DMS79 treated with DMSO at 0.1 percent for 48 hours (cell line): ENCODE results near the gene PSMD13.

Experiments used
- DNase-seq: peaks from one replicate; lab custom pipeline; 2025; lab: John Stamatoyannopoulos, UW

The PSMD13 gene

DNA sequence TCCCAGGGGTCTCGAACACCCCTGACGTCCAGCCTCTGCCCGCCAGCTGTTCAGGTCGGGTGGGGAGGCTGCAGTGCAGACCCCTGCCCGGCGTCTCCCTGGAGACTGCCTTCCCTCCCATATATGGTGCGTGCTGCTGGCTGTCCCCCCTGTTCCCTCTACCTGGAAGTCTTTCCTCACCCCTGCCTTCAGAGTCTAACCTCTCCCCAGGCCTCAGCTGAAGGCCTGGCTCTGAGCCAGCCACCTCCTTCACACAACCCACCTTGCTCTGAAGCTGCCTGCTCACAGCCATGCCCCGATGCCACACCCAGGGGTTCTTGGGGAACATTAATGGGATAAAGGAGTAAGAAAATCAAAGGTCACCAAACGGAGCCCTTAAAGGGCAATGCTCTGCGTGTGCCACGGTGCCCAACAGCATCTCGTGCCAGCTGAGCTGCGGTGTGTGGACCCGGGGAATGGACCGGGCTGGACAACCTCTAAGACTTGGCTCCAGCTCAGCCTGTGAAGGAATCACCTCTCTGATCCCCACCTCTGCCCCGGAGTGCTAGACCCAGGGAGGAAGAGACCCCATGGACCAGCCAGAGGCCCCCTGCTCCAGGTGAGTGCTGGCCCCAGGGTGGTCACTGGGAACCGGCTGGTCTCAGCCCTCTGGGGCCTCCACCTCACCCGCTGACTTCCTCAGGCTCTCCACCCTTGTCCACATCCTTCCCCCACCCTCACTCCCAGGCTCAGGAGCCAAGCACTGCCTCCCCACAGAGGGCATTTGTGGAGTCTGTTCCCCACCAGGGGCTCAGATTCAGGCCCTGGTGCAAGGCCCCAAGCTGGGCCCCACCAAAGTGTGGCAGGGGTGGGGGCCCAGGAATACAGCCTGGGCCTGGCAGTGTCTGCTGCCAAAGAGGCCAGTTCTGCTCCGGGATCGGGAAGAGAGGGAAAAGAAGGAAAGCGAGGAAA is 41.5 kb downstream of the PSMD13 start, which contains the start of gene NLRP6:
NLRP6 (plus strand) TSS at position 407 of the 951 bp plus-strand sequence; CDS start at position 570, 163 bp downstream.
- no peak for DNase-seq

DNA sequence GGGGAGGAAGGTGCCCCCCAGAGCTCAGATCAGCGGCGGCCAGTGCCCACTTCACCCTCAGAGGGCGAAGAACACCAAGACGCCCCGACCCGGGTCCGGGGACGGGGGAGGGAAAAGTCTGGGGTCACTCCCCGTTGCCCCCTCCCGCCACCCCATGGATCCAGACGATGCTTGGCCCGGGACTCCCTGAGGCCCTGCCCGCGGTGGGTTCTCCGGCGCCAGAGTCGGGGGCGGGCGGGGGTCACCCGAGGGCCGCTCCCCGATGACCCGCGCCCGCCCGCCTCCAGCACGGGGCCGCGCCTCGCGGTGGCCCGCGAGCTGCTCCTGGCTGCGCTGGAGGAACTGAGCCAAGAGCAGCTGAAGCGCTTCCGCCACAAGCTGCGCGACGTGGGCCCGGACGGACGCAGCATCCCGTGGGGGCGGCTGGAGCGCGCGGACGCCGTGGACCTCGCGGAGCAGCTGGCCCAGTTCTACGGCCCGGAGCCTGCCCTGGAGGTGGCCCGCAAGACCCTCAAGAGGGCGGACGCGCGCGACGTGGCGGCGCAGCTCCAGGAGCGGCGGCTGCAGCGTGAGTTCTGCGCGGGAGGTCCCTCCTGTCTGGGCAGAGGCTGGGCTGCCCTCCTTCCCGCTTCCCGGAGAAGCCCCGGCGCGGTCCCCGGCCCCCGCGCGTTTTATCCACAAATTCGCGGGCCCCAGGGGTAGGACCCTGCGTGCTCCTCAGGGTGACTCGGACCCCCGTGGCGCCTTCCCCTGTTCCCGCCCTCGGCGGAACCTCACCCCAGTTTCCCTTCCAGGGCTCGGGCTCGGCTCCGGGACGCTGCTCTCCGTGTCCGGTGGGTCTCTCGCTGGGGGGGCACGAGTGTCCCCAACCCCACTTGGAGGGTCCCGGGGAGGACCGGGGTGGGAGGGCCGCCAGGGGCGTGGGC is 42.5 kb downstream of the PSMD13 start:
- no peak for DNase-seq

DNA sequence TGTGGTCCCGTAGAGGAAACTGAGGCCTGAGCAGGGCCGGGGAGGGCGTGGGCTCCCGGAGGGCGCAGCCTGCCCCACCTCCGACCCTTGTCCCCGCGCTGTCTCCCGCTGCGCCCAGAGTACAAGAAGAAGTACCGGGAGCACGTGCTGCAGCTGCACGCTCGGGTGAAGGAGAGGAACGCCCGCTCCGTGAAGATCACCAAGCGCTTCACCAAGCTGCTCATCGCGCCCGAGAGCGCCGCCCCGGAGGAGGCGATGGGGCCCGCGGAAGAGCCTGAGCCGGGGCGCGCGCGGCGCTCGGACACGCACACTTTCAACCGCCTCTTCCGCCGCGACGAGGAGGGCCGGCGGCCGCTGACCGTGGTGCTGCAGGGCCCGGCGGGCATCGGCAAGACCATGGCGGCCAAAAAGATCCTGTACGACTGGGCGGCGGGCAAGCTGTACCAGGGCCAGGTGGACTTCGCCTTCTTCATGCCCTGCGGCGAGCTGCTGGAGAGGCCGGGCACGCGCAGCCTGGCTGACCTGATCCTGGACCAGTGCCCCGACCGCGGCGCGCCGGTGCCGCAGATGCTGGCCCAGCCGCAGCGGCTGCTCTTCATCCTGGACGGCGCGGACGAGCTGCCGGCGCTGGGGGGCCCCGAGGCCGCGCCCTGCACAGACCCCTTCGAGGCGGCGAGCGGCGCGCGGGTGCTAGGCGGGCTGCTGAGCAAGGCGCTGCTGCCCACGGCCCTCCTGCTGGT is 43.4 kb downstream of the PSMD13 start:
- peak; percentile 5 for DNase-seq

GRCh38 chr11:280706-281485 is 44.1 kb downstream of the PSMD13 start:
- DNase-seq = no peak

- DNase-seq = no peak
Observed at GRCh38 chr11:281486-282161, 44.8 kb downstream of the PSMD13 start.

- DNase-seq = no peak
Observed at GRCh38 chr11:282171-282570, 45.4 kb downstream of the PSMD13 start.

- DNase-seq = no peak
Observed at GRCh38 chr11:282630-283360, 46.0 kb downstream of the PSMD13 start.

GRCh38 chr11:283405-284104 is 46.8 kb downstream of the PSMD13 start:
- DNase-seq = no peak

GRCh38 chr11:284105-285020 is 47.6 kb downstream of the PSMD13 start:
- no peak for DNase-seq

GRCh38 chr11:285021-285893 is 48.5 kb downstream of the PSMD13 start:
- DNase-seq = no peak

GRCh38 chr11:285894-286220 is 49.1 kb downstream of the PSMD13 start:
- DNase-seq = no peak

DNA sequence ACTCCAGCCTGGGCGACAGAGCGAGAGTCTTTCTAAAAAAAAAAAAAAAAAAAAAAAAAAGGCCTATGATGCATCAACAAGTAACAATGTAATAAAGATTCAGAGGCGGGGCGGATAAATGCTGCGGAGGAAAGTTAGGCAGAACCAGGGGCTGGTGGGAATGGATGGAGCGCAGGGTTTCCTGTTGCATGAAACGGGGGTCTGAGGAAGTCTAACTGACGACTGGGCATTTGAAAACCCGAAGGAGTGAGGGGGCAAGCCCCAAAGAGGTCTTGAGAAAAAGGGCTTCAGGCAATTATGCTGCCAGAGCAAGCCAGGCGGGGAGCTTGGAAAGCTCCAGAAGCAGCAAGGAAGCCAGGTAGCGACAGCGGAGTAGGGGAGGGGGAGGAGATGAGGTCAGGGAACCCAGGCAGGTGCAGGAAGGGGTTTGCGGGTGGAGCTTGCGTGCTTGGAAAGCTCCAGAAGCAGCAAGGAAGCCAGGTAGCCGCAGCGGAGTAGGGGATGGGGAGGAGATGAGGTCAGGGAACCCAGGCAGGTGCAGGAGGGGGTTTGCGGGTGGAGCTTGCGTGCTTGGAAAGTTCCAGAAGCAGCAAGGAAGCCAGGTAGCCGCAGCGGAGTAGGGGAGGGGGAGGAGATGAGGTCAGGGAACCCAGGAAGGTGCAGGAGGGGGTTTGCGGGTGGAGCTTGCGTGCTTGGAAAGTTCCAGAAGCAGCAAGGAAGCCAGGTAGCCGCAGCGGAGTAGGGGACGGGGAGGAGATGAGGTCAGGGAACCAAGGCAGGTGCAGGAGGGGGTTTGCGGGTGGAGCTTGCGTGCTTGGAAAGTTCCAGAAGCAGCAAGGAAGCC is 50.4 kb downstream of the PSMD13 start:
- DNase-seq = peak; percentile 56

GRCh38 chr11:287821-288477 is 51.2 kb downstream of the PSMD13 start:
- DNase-seq = no peak

DNA sequence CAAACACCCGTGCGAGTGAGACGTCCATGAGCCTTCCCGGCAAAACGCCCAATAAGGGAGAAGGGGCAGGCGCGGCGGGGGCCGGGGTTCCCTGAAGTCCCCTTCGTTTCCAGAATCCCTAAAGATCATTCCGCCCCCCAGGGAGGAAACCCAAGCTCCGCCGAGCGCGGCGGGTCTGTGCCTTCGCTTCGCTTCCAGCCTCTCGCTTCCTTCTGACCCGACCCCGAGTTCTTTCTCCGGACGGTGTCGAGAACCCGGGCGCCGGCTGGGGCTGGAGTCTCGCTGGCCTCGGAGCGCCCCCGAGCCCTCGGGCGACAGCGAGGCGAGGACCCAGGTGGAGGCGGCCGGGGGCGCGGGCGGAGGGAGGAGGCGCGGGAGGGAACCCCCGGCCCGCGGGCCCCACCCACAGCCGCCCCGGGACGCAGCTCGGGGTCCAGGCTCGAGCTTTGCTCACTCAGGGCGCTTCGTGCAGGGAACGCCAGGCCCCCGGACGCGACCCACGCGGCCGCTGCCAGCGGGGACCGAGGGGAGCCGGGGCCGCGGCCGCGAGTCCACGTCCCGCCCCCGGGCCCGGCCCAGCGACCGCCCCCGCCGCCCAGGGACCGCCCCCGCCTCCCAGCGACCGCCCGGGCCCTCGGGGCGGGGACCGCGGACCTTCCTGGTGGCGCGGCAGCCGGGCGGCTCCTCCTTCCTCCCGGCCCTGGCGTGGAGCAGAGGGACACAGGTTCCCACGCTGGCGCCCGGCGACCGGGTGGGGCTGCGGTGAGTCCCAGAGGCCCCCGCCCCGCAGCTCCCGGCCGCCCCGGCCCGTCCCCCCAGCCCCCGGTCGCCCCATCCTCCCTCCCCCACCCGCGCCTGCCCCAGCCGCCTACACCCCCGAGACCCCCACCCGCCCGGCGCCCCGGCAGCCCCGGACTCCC is 52.0 kb downstream of the PSMD13 start, which contains the start of gene PGGHG:
PGGHG (plus strand) TSS at position 649 of the 920 bp plus-strand sequence. CDS start 691 bp downstream, outside the sequence.
- no peak for DNase-seq

GRCh38 chr11:289398-289711 is 52.6 kb downstream of the PSMD13 start:
- no peak for DNase-seq
